T follicular helper cell (primary cell): ENCODE measurements around the gene SPNS2.
A peak's percentile ranks its signal among the peaks of the same experiment; 100 is the strongest.

Experiments
- DNase-seq: peaks from one replicate; pipeline ENCODE4 v3.0.0-alpha.2; 2020; ENCODE audit warnings: low read depth

The SPNS2 gene

GRCh38 chr17:4480929-4481898, 17.5 kb upstream of the SPNS2 start:
- DNase-seq = no peak

- no peak for DNase-seq
These were observed 16.2 kb upstream of the SPNS2 start for GRCh38 chr17:4482338-4483011.

- no peak for DNase-seq
These were observed 15.5 kb upstream of the SPNS2 start for GRCh38 chr17:4483012-4483840.

- DNase-seq = peak; percentile 30
These were observed 12.7 kb upstream of the SPNS2 start for GRCh38 chr17:4485676-4486646.

- DNase-seq = no peak
These were observed 11.4 kb upstream of the SPNS2 start for GRCh38 chr17:4487296-4487695.

- DNase-seq = no peak
These were observed 10.6 kb upstream of the SPNS2 start for GRCh38 chr17:4487820-4488716.

- no peak for DNase-seq
These were observed 9.6 kb upstream of the SPNS2 start for GRCh38 chr17:4488989-4489595.

GRCh38 chr17:4490109-4490591, 8.5 kb upstream of the SPNS2 start:
- DNase-seq = no peak

GRCh38 chr17:4490637-4491061, 8.0 kb upstream of the SPNS2 start:
- DNase-seq = no peak

GRCh38 chr17:4492721-4493561, 5.7 kb upstream of the SPNS2 start:
- DNase-seq = no peak

- DNase-seq = no peak
These were observed 1.4 kb upstream of the SPNS2 start for GRCh38 chr17:4497101-4497824.

GRCh38 chr17:4499431-4500190, 930 bp downstream of the SPNS2 start:
- DNase-seq = no peak

GRCh38 chr17:4500191-4500571, 1.5 kb downstream of the SPNS2 start:
- DNase-seq = no peak

- no peak for DNase-seq
These were observed 2.7 kb downstream of the SPNS2 start for GRCh38 chr17:4501295-4501949.

GRCh38 chr17:4502466-4503154, 3.9 kb downstream of the SPNS2 start:
- no peak for DNase-seq
